Gastroesophageal sphincter (tissue), 2 donors: ENCODE measurements around the gene SMURF2.

Experiments used
- POLR2A ChIP-seq, 2 donors: fragments of 450-650 bp; IDR thresholded peaks; one replicate each; pipeline ENCODE4 v1.6.1; 2017; ENCODE audit warnings: antibody characterized with exemption in 2 of 2, mild to moderate bottlenecking in 2 of 2, moderate library complexity in 1 of 2
- POLR2AphosphoS5 ChIP-seq: sonication (generic); formaldehyde crosslinking; IDR thresholded peaks from one replicate; pipeline ENCODE4 v1.6.1; 2017; ENCODE audit warnings: antibody characterized with exemption

GRCh38 chr17:64617125-64617780, 44.9 kb downstream of the SMURF2 start:
- TF ChIP-seq POLR2AphosphoS5 (no peak), POLR2A (IDR thresholded peaks at IDR 0.05) (no peak)
